ENCODE measurements around the gene MACROD2.

Gene MACROD2

GRCh38 chr20:16082051-16082550 lies 2086.8 kb downstream of the MACROD2 start:
- in situ Hi-C loops (cut with HindIII; ENCODE audit: low sequenced_read_pairs) = no loop called here

- in situ Hi-C loops (cut with HindIII; ENCODE audit: low sequenced_read_pairs) = no loop called here
These were observed 2088.4 kb downstream of the MACROD2 start for GRCh38 chr20:16083639-16084280.

- in situ Hi-C loops (cut with HindIII; ENCODE audit: low sequenced_read_pairs) = no loop called here
These were observed 2099.9 kb downstream of the MACROD2 start for GRCh38 chr20:16095226-16095625.

GRCh38 chr20:16096756-16097326 lies 2101.5 kb downstream of the MACROD2 start:
- in situ Hi-C loops (cut with HindIII; ENCODE audit: low sequenced_read_pairs) = no loop called here

GRCh38 chr20:16097788-16098187 lies 2102.5 kb downstream of the MACROD2 start:
- in situ Hi-C loops (cut with HindIII; ENCODE audit: low sequenced_read_pairs) = no loop called here

GRCh38 chr20:16098890-16099639 lies 2103.7 kb downstream of the MACROD2 start:
- in situ Hi-C loops (cut with HindIII; ENCODE audit: low sequenced_read_pairs) = no loop called here

- in situ Hi-C loops (cut with HindIII; ENCODE audit: low sequenced_read_pairs) = no loop called here
These were observed 2104.8 kb downstream of the MACROD2 start for GRCh38 chr20:16100111-16100510.

- in situ Hi-C loops (cut with HindIII; ENCODE audit: low sequenced_read_pairs) = no loop called here
These were observed 2105.5 kb downstream of the MACROD2 start for GRCh38 chr20:16100767-16101166.
